HepG2 (cell line): Measurements from ENCODE around the gene PRSS50. TPM values are rescaled to one million over a fixed set of nuclear protein-coding genes. Genes with fewer than 3 reads are reported as not detected.

Source experiments
- ATAC-seq: fragments of 200-7000 bp; cut with Tn5 transposase; 3 replicates; pipeline ENCODE4 v1.9.1; 2020; ENCODE audit warnings: mild to moderate bottlenecking, moderate library complexity
- BruUV-seq: library from RNA; stranded (reverse); fragments of 400-500 nt; replicated peaks from 2 replicates; lab custom pipeline; 2021; lab: Mats Ljungman, UMichigan
- CTCF ChIA-PET: fragments of 300-600 bp; formaldehyde crosslinking; extraction: SDS; loops from one replicate; lab custom pipeline; 2021; ENCODE audit warnings: low total read pairs, inconsistent platforms, low intra/inter-chr PET ratio; lab: Yijun Ruan, JAX
- POLR2A ChIA-PET: fragments of 350-600 bp; sonication (Branson Sonifier 250); formaldehyde crosslinking; loops from one replicate; lab custom pipeline; 2020; ENCODE audit warnings: antibody characterized with exemption, inconsistent platforms; lab: Yijun Ruan, JAX
- DNase-seq: peaks from one replicate; pipeline ENCODE4 v3.0.0-alpha.2; 2015; ENCODE audit warnings: low spot score
- FAIRE-seq: peaks from 3 replicates; lab custom pipeline; 2011; peaks lifted over from hg19 to GRCh38; lab: Jason Lieb, UNC
- H2AFZ ChIP-seq: one replicate; pipeline ENCODE4 v1.6.1; 2011; ENCODE audit warnings: low read length, inconsistent platforms
- H3K27ac ChIP-seq: fragments of 300-600 bp; 3 replicates; pipeline ENCODE4 v1.8.0; 2011; ENCODE audit warnings: mixed run types, mild to moderate bottlenecking, mixed read lengths, low read length, inconsistent platforms; ENCODE audit not compliant: insufficient read depth; ENCODE audit errors: extremely low read length
- H3K27me3 ChIP-seq, 2 experiments: fragments of 200-600 bp in 1 of 2; 2 replicates in 1 of 2; 3 replicates in 1 of 2; pipeline versions ENCODE4 v1.6.0 to v1.8.0; 2011; ENCODE audit warnings: low read length in 2 of 2, mild to moderate bottlenecking in 2 of 2, moderate library complexity in 2 of 2, inconsistent platforms in 1 of 2; ENCODE audit not compliant: insufficient read depth in 2 of 2, control insufficient read depth in 1 of 2
- H3K36me3 ChIP-seq, 2 experiments: fragments of 200-600 bp in 1 of 2; replicated peaks in 1 of 2; 2 replicates in 1 of 2; 3 replicates in 1 of 2; pipeline versions ENCODE4 v1.5.1 to v1.8.0; 2011; ENCODE audit warnings: low read length in 2 of 2, inconsistent platforms in 1 of 2; ENCODE audit not compliant: insufficient read depth in 2 of 2, control insufficient read depth in 1 of 2
- H3K4me1 ChIP-seq: 2 replicates; pipeline ENCODE4 v1.5.1; 2012; ENCODE audit warnings: low read length, inconsistent platforms; ENCODE audit not compliant: insufficient read depth
- H3K4me2 ChIP-seq: 2 replicates; pipeline ENCODE4 v1.6.0; 2011; ENCODE audit warnings: low read depth, low read length, inconsistent platforms
- H3K4me3 ChIP-seq, 3 experiments: fragments of 200-600 bp in 1 of 3; sonication (generic), shearing (Covaris generic) in 1 of 3; replicated peaks in 1 of 3; 2 replicates each; pipeline ENCODE4 v1.5.1; 2011 to 2016; ENCODE audit warnings: low read length in 3 of 3, inconsistent platforms in 2 of 3, low read depth in 2 of 3, mild to moderate bottlenecking in 2 of 3, control low read depth in 1 of 3, mixed read lengths in 1 of 3; ENCODE audit not compliant: insufficient read depth in 1 of 3
- H3K79me2 ChIP-seq: one replicate; pipeline ENCODE4 v1.6.1; 2011; ENCODE audit warnings: low read length, inconsistent platforms; ENCODE audit not compliant: insufficient read depth
- H3K9ac ChIP-seq: 2 replicates; pipeline ENCODE4 v1.6.0; 2011; ENCODE audit warnings: mild to moderate bottlenecking, low read depth, low read length, inconsistent platforms; ENCODE audit not compliant: insufficient read depth
- H3K9me3 ChIP-seq: 2 replicates; pipeline ENCODE4 v1.5.1; 2012; ENCODE audit warnings: mild to moderate bottlenecking, low read length
- H4K20me1 ChIP-seq: 2 replicates; pipeline ENCODE4 v1.6.0; 2011; ENCODE audit warnings: inconsistent platforms, mild to moderate bottlenecking, low read length, moderate library complexity; ENCODE audit not compliant: insufficient read depth
- ATF6 ChIP-seq: sonication (generic); formaldehyde crosslinking; conservative IDR thresholded peaks from 2 replicates; pipeline ENCODE4 v1.4.0; 2020; ENCODE audit warnings: missing genetic modification reagents
- CEBPZ ChIP-seq: IDR thresholded peaks from 2 replicates; pipeline ENCODE4 v1.6.1; 2012; ENCODE audit warnings: low read length, improper control_type of control experiment
- CHCHD3 ChIP-seq: sonication (generic); formaldehyde crosslinking; IDR thresholded peaks from 2 replicates; pipeline ENCODE4 v1.8.0; 2022; ENCODE audit warnings: mild to moderate bottlenecking, missing genetic modification reagents, moderate library complexity
- HBP1 ChIP-seq: IDR thresholded peaks from 2 replicates; pipeline ENCODE4 v1.6.1; 2016; ENCODE audit warnings: low read depth, control low read depth
- MIER3 ChIP-seq: IDR thresholded peaks from 2 replicates; pipeline ENCODE4 v1.6.1; 2016; ENCODE audit warnings: missing compliant biosample characterization, borderline replicate concordance
- NFYB ChIP-seq: sonication (generic); formaldehyde crosslinking; IDR thresholded peaks from 2 replicates; pipeline ENCODE4 v1.4.0; 2020; ENCODE audit warnings: missing genetic modification reagents
- PITX1 ChIP-seq: sonication (generic); formaldehyde crosslinking; IDR thresholded peaks from 2 replicates; pipeline ENCODE4 v1.5.1; 2020; ENCODE audit warnings: mild to moderate bottlenecking, missing genetic modification reagents
- ZBTB34 ChIP-seq: sonication (generic); formaldehyde crosslinking; IDR thresholded peaks from 2 replicates; pipeline ENCODE4 v1.8.0; 2022; ENCODE audit warnings: mild to moderate bottlenecking, missing genetic modification reagents
- ZNF839 ChIP-seq: sonication (generic); formaldehyde crosslinking; IDR thresholded peaks from 2 replicates; pipeline ENCODE4 v1.4.0; 2020; ENCODE audit warnings: missing genetic modification reagents, mild to moderate bottlenecking, borderline replicate concordance
- WGBS: methylation state at CpG from one replicate; pipeline ENCODE4 v1.1.6; 2017; ENCODE audit warnings: low lambda C conversion rate; 5-methylcytosine and 5-hydroxymethylcytosine counted together
- in situ Hi-C: cut with HindIII; loops from 2 replicates; pipeline ENCODE4 v1.10.0; 2017; ENCODE audit warnings: low pct_unique_long_range_greater_than_20kb; ENCODE audit not compliant: extremely low pct_ligation_motif_present
- intact Hi-C: fragments of 100-400 bp; cut with micrococcal nuclease; formaldehyde crosslinking; loops from one replicate; pipeline ENCODE4 v1.10.0; 2022; ENCODE audit not compliant: unreplicated experiment
- polyA plus RNA-seq, 8 experiments: library from polyadenylated mRNA; depleted of rRNA in 3 of 8; stranded (reverse) in 7 of 8; unstranded in 1 of 8; fragments of >200 nt; fragmentation: Illumina TruSeq in 4 of 8; extraction: Trizol in 4 of 8; gene quantifications; 2 replicates each; pipeline versions ENCODE4 v1.2.1 to v1.2.3, GENCODE V29; 2011 to 2016; ENCODE audit warnings: low read depth in 4 of 8, missing spikeins in 1 of 8, mixed read lengths in 1 of 8; ENCODE audit not compliant: insufficient read depth in 1 of 8
- total RNA-seq, 5 experiments: library from RNA; depleted of rRNA; stranded (reverse); fragments of >200 nt; fragmentation: Illumina TruSeq; extraction: Trizol; gene quantifications; 2 replicates each; pipeline ENCODE4 v1.2.3, GENCODE V29; 2016; ENCODE audit warnings: low read depth in 1 of 5

PRSS50 gene
- total and polyA plus RNA-seq, 2 of the 13 experiments (the other 11 are each of a cell fraction or from before 2014, with no cell fraction given), result not detected

- peaks cover 1 to 7% of the 10 kb centered on the region in 2 experiments; a peak in 2 of 5 replicates for H3K27me3 ChIP-seq
- TF ChIP-seq NFYB (CRISPR knock-in tag), result no peak
- TF ChIP-seq ZBTB34 (CRISPR knock-in tag), result no peak
- TF ChIP-seq PITX1 (CRISPR knock-in tag), result no peak
- TF ChIP-seq ZNF839, result no peak
- TF ChIP-seq CEBPZ, result no peak
- TF ChIP-seq MIER3, result no peak
- TF ChIP-seq ATF6 (CRISPR knock-in tag), result no peak
- no peak for TF ChIP-seq HBP1 (CRISPR knock-in tag)
- no peak for TF ChIP-seq CHCHD3
- TF ChIP-seq, all 625 proteins: peak for 0
- in situ Hi-C loops, result no loop called here
- Histone ChIP-seq H3K4me2 (no peak overlapping the region), H4K20me1 (no peaks in the 10 kb centered on the region), H3K79me2 (no peaks in the 10 kb centered on the region), H2AFZ (no peak overlapping the region), H3K4me1 (no peaks in the 10 kb centered on the region), H3K36me3 (no peaks in the 10 kb centered on the region), H3K9ac (no peak overlapping the region), H3K4me3 (no peak overlapping the region), H3K9me3 (no peaks in the 10 kb centered on the region), H3K27ac (no peak overlapping the region)
- CTCF ChIA-PET, result no interaction called here
- POLR2A ChIA-PET, result no interaction called here
- DNase-seq (no peak), FAIRE-seq (no peak), ATAC-seq (no peak)
- no TSS peak for BruUV-seq
- intact Hi-C loops, result no loop called here
- 0% methylated on average over 3 of the region's 4 CpGs for WGBS
Measured at GRCh38 chr3:46703013-46703520, 14.6 kb downstream of the PRSS50 start.
